ENCODE measurements around the gene DTNA.
"Not testable (repeated sequence)": the region's sequence is repeated elsewhere in the genome, so short reads cannot be mapped to it uniquely, and the experiment has no call there.

Gene DTNA

DNA sequence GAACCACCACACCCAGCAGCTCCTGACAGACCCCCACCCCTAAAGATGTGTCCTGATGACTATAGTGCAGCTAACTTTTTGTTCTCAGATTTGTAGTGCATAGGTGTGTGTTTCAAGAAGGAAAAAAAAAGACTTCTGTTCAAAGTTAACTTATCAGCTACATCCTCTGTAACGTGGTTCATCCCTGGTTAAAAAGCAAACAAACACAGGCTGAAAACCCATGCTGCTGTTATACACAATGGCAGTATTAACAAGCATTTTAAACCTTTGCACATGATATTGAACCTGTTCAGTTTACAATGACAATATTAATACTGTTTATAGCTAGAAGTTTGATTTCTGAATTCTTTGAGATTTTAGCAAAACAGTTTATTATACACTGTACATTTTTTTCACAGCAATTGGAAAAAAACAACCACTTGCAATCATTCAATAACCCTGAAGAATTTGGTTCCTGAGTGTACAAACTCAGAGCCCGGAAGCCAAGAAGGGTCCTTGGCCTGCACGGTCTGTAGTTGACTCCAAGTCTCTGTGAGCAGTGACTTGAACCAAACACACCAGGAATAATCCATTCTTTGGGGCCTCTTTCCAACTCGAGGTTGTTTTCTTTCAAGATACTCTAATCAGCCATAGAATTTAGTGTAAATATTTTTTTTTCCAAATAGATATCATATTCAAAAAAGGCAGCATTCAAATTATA lies 177.9 kb downstream of the DTNA start:
- no peak overlapping the region for H3K4me3 ChIP-seq (ENCODE audit: low read depth, low read length)

DNA sequence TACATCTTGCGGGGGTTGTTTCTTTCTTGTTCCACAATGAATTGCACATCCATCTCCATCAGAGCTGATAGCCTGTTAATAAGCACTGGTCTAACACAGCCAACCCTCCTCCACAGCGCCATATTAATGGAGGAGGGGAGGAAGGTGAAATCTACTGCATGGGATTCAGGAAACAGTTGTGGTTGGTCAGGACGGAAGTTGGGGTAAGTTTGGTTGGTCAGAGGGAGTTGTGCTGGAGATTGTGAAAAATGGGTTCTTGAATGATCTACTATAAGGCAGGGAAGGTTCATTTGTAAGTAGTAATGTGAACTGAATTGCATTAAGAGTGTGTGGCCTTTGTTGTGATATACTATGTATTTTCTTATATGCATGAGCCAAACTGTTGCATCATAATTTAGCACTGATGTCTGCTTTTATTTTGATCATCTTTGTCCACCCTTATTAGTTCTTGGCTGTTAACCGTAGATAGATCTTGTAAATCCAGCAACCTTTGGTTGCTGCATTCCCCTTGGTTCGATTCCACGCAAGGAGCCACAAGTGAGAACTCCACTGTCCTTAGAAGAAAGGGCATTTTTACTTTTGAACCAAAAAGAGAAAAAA lies 180.5 kb downstream of the DTNA start:
- no peak overlapping the region for H3K4me3 ChIP-seq (ENCODE audit: low read depth, low read length)

DNA sequence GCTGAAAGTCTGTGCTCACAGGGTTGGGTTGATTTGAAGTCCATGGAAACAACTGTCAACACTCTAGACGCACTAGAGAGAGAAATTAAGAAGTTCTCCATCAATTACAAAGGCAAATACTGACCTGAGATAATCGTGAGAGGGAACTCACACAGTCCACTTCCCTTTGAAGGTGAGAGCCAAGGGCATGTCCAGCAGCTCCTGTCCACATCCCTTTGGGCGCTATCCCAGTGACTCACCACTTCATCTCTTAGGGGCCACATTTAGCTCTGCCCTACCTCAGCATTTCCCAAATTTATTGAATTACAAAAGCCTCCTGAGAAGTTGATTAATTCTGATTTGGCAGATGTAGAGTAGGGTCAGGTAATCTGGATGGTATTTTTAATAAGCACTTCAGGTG lies 182.3 kb downstream of the DTNA start:
- H3K4me3 ChIP-seq (ENCODE audit: low read depth, low read length), result no peak overlapping the region

DNA sequence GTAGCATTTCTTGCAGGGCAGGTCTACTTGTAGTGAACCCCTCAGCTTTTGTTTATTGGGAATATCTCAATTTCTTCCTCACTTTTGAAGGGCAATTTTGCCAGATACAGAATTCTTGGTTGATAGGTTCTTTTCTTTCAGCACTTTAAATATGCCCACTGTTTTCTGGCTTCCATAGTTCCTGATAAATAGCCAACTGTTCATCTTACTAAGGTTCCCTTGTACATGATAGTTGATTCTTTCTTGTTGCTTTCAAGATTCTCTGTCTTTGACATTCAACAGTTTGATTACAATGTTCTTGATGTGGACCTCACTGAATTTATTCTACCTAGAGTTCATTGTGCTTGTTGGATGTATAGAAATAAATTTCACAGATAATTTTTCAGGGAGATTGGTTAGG lies 183.1 kb downstream of the DTNA start:
- H3K4me3 ChIP-seq (ENCODE audit: low read depth, low read length), result no peak overlapping the region

DNA sequence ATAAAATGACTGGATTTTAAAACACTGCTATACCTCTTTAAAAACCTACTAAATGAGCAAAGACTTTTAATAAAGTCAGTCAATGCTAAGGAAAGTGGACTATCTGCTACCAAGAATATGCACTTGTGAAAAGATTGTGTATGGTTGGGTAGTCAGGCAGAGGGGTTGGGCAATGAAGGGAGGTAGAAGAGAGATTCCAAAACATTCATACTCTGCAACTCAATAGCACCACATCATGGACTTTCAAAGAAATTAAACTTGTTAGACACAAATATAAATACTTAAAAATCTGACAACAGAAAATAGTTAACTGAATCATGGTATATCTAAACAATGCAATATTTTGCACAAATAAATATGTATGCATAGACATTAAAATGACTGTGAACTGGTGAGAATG lies 191.2 kb downstream of the DTNA start:
- no peak overlapping the region for H3K4me3 ChIP-seq (ENCODE audit: low read depth, low read length)

DNA sequence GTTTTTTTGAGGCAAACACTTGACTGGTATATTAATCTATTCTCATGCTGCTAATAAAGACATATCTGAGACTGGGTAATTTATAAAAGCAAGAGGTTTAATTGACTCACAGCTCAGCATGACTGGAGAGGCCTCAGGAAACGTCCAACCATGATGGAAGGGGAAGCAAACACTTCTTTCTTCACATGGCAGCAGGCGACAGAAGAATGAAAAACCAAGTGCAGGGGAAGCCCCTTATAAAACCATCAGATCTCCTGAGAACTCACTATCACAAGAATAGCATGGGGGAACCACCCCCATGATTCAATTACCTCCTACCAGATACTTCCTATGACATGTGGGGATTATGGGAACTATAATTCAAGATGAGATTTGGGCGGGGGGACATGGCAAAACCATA lies 194.9 kb downstream of the DTNA start:
- H3K4me3 ChIP-seq (ENCODE audit: low read depth, low read length), result no peak overlapping the region

- H3K4me3 ChIP-seq (ENCODE audit: low read depth, low read length), result not testable (repeated sequence)
Observed at GRCh38 chr18:34906985-34907384, 196.9 kb downstream of the DTNA start.

- no peak overlapping the region for H3K4me3 ChIP-seq (ENCODE audit: low read depth, low read length)
Observed at GRCh38 chr18:34909637-34910364, 199.7 kb downstream of the DTNA start.

DNA sequence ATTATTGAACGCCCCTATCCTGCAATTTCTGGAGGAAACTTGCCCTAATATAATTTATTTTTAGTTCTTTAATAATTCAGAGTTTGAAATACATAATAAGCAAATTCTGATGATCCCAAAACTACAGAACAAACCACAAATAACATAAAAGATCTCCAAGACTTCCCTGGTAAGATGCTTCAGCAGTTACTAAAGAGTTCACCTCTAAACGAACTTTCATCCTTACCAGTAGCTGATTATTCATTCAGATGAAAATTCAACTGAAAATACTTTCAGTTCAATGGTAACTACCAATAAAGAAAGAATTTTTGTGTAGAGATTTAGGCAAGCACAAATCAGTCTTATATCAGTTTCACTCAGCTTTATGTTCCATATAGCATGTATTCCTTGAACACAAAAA lies 201.0 kb downstream of the DTNA start:
- H3K4me3 ChIP-seq (ENCODE audit: low read depth, low read length), result no peak overlapping the region

DNA sequence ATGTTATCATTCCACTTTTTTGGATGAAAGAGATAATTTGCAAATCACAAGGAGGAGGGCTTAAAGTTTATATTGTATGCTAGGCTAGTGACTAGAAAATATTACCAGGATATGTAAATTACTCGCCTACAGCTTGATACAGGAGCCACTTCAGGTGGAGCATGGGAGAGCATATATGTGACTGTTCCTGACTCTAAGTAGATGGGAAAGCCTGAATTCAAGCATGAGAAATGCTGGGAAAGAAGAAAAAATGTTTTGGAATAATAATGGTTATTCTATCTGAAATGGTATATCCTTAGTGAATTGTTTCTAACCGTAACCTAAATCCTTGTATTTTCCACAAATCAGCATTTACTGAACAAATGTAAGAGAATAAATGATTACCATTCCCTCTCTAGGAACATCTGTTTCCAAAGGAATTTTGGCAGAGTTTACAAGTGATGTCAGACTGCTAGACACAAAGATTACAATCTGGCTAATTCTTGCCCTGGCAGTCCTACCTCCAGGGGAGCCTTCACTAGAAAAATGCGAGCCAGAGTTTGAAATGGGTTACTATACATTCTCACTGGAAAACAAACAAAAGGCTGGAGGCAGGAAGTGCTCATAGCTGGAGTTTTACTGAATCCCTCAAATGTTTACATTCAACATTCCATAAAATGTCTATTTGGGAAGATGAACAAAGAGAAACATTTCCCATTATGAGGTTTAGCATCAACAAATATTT lies 201.7 kb downstream of the DTNA start:
- H3K4me3 ChIP-seq (ENCODE audit: low read depth, low read length), result no peak overlapping the region

DNA sequence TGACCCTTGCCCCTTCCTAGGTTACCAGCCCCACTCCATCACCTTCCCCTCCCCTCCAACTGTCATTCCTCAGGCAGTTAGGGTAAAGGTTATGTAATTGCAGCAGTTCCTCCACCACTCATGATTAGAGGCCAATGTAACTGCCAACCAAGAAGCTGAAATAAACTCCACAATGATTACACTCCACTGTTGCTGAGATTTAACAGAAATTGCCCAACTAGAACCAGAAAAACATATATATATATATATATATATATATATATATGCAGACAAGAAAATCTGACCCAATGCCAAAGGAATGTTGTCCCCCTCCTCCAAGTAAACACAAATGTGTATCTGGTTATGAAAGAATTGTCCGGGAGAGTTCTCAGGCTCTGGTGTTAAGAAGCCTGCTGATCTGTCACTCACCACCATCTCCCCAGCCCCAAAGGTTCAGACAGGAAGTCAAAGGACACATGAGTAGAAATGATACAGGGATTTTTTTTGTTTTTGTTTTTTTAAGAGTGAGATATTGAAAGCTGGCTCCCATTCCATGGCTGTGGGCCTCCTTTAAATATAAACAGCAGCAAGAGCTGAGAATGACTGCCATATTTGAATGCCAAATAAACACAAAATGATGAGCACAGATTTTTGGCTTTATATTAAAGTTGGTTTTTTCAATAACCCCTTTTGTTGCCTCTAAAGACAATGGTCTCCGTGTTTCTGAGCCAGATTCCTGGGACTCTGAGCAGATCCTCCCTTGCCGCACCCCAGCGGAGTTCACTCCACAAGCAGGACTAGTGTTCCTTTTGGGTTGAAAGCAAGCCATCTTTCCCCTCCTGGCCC lies 204.0 kb downstream of the DTNA start:
- H3K4me3 ChIP-seq (ENCODE audit: low read depth, low read length), result no peak overlapping the region

DNA sequence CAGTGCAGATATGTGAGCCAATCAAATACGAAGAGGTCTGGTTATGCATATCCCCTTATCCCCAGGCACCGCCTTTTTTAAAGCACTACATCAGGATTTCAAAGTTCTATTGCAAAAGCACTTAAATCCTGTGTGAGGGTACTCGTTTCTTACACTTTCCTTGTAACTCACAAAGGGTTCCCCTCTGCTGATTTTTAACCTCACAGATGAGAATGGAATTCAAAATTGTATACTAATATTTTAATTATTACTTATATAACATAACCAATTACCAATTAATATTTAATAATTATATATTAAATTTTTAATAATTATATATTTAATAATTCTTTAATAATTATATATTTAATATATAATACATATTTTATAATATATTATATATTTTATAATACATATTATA lies 204.9 kb downstream of the DTNA start:
- no peak overlapping the region for H3K4me3 ChIP-seq (ENCODE audit: low read depth, low read length)

DNA sequence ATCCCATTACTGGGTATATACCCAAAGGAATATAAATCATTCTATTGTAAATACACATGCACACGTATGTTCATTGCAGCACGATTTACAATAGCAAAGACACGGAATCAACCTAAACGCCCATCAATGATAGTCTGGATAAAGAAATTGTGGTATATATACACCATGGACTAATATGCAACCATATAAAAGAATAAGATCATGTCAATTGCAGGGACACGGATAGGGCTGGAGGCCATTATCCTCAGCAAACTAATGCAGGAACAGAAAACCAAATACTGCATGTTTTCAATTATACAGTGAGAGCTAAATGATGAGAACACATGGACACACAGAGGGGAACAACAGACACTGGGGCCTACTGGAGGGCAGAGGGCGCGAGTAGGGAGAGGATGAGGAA lies 206.4 kb downstream of the DTNA start:
- not testable (repeated sequence) for H3K4me3 ChIP-seq (ENCODE audit: low read depth, low read length)

DNA sequence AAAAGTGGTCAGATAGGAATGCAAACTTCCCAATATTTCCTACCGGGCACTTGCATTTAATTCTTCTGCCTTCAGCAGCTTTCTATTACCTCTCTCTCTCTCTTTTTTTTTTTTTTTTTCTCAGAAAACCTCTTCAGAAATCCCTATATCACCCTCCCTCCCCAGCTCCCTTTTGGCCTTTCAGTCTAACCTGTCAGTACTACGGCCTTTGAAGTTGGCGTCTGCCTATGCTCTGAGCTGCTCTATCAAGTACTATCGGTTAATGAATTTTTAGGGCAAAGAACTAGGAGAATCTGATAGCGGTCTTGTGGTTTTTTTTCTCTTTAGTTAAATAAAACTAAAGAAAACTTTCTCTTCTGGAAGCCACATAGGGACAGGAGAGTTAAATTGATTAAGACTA lies 208.8 kb downstream of the DTNA start:
- H3K4me3 ChIP-seq (ENCODE audit: low read depth, low read length), result no peak overlapping the region

DNA sequence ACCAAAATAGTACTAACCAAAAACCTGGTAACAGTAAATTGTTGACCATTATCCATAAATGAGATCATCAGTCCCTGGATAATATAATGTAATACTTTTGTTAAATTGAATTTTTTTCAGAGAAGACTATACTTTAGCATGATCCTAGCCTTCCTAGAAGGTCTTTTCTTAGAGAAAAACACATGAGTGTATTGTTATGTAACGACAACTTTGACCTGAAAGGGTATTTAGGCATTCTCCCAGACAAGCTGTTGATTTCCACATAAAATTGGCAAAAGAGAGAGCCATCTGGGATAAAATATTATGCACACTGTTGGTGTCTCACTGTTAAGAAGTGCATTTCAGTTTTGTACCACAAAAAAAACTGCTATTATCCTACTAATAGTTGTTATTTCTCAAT lies 211.1 kb downstream of the DTNA start:
- no peak overlapping the region for H3K4me3 ChIP-seq (ENCODE audit: low read depth, low read length)

- no peak overlapping the region for H3K4me3 ChIP-seq (ENCODE audit: low read depth, low read length)
Observed at GRCh38 chr18:34921811-34922385, 211.8 kb downstream of the DTNA start.

DNA sequence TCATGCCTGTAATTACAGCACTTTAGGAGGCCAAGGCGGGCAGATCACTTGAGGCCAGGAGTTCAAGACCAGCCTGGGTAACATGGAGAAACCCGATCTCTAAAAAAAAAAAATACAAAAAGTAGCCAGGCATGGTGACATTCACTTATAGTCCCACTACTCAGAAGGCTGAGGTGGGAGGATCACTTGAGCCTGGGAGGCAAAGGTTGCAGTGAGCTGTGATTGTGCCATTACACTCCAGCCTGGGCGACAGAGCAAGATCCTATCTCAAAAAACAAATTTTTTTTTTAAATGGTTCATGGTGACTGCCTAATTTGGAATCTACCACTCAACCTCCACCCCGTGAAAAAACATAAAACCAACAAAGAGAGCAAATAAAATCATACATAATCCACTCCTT lies 212.5 kb downstream of the DTNA start:
- not testable (repeated sequence) for H3K4me3 ChIP-seq (ENCODE audit: low read depth, low read length)

DNA sequence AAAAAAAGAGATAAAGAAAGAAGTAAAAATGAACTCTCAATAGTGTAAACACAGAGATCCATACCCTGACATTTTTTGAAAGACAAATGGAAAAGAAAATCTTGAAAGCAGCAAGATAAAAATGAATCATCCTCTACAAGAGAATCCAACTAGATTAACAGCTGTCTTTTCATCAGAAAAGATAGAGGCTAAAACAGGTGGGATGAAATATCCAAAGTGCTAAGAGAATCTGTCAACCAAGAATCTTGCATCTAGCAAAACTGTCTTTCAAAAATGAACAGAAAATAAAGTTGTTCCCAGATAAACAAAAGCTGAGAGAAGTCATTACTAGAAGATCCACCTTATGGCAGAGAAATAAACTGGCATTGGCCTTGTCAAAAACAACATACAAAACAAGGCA lies 213.8 kb downstream of the DTNA start:
- no peak overlapping the region for H3K4me3 ChIP-seq (ENCODE audit: low read depth, low read length)

DNA sequence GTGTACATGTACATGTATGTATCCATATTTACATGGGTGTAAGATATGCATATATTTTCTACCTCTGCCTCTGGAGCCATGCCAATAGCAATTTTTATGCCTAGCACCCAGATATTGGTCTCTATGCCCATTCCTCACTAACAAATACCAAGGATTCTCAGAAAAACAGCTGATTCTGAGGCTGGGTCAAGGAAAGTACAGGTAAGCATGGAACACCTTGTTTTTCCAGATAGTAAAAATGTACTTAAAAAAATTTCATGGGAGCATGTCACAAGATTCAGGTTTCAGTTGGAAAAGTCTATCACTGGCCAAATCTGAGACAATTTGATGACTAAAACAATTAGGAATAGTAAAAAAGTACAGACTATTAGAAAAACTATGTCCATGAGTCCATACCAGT lies 216.6 kb downstream of the DTNA start:
- no peak overlapping the region for H3K4me3 ChIP-seq (ENCODE audit: low read depth, low read length)

DNA sequence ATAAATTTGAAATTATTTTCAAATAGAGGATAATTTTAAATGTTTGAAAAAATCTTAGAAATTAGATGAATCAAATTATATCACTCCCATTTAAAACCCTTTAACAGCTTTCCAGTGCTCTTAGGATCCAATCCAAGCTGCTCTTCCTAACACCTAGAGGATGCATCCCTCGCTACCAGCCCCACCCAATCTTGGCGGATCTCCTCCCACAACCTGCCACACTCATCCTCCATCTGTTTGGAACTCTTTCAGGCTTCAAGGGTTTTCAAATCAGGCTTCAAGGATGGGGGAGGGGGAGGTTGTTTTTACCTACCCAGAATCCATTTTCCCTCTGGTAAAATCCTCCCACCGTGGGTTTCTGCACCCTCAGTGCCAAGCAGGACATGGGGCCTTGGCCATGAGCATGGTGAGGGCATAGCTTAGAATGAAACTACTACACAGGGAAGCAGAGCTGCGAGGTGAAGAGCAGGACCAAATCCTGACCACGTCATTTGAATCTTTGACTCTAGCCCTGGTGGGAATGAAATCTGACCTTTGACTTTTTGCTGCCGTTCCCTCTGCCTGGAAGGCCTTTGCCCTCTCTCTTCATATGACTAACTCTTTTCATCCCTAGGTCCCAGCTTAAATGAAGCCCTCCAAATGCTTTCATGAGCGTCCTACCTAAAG lies 218.1 kb downstream of the DTNA start:
- no peak overlapping the region for H3K4me3 ChIP-seq (ENCODE audit: low read depth, low read length)
